ENCODE data around the gene APOC3. TPM values are rescaled to one million over a fixed set of nuclear protein-coding genes. Genes with fewer than 3 reads are reported as not detected.

The APOC3 gene
- total RNA-seq, 1 donor from 2014 or later = not detected

DNA sequence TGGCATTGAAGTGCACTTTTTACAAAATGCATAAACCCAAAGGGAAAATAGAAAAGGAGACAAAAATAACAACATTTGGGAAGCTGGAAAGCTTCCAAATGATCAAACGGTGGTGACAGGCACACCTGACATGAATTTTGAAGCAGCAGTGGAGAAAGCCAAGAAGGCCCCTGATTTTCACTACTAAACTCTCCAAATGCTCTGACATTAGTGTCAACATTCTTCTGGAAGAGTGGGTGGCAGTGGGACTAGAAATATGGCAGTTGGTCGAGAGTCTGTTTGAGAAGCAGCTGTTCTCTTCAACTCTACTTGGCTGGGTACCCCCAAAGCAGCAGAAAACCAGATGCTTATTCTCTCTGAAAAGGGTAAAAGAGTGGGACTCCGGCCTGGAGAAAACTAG lies 25.7 kb upstream of the APOC3 start:
- no peak for DNase-seq (ENCODE audit: low read depth, low spot score)

DNA sequence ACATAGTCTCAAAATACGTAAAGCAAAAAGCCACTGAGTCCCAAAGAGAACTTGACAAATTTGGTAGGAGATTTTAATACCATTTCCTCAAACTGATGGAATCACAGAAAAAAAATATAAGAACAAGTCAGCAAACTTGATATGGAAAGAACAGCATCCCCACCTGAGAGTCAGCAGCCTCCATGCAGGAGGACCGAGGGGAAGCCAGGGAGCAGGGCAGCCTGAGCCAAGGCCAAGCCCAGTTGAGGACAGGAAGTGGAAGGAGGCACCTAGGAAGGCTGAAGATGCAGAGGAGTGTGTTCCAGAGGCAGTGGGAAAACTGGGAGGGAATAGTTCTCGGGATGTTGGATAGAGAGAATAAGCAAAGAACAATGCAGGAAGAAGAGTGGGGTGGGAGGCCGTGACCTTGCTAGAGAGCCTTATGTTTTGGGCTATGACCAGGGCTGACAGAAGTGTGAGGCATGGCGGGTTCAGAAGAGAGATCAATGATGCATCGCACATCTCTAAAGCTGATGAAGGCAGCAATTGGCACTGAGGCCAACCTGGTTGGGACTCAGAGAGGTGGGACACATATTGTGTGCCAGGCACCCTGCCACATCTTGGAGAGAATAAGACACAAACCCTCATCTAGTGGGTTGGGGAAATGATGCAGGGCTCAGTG lies 22.0 kb upstream of the APOC3 start:
- no peak for DNase-seq (ENCODE audit: low read depth, low spot score)

- DNase-seq (ENCODE audit: low read depth, low spot score) = no peak
These were observed 21.2 kb upstream of the APOC3 start for GRCh38 chr11:116808262-116809175.

DNA sequence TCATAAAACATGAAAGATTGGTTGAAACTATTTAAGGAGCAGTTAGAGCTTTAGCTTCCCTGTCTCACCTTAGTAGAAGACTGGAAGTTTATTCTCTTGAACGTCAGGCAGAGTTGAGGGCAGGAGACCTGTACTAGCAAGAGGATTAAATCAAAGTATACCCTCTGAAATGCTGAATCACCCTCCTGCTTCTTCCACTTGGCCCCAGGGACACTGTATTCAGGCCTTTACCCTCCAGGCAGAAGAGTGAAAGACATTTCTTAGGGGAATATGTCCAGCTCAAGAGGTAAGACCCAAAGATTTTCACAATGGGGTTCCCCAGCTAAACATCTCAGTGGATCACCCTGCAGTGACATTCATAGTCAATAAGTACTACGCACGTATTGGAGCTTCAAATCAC lies 18.5 kb upstream of the APOC3 start:
- no peak for DNase-seq (ENCODE audit: low read depth, low spot score)

DNA sequence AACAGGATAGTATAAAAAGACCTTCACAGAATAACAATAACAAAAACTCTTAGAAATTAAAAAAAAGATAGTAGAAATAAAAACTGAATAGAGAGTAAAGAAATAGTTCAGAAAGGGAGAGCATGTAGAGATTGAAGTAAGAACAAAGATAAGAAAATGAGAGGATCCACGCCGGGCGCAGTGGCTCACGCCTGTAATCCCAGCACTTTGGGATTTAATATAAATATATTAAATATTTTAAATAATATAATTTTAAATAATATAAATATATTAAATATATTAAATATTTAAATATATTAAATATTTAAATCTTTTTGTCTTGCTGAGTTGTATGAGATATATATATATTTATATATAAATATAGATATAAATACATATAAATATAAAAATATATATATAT lies 17.6 kb upstream of the APOC3 start:
- DNase-seq (ENCODE audit: low read depth, low spot score) = no peak

GRCh38 chr11:116813170-116813569 lies 16.5 kb upstream of the APOC3 start:
- DNase-seq (ENCODE audit: low read depth, low spot score) = no peak

GRCh38 chr11:116813781-116814471 lies 15.8 kb upstream of the APOC3 start:
- DNase-seq (ENCODE audit: low read depth, low spot score) = no peak

GRCh38 chr11:116814502-116814901 lies 15.2 kb upstream of the APOC3 start:
- DNase-seq (ENCODE audit: low read depth, low spot score) = no peak

GRCh38 chr11:116819049-116819448 lies 10.7 kb upstream of the APOC3 start:
- no peak for DNase-seq (ENCODE audit: low read depth, low spot score)

DNA sequence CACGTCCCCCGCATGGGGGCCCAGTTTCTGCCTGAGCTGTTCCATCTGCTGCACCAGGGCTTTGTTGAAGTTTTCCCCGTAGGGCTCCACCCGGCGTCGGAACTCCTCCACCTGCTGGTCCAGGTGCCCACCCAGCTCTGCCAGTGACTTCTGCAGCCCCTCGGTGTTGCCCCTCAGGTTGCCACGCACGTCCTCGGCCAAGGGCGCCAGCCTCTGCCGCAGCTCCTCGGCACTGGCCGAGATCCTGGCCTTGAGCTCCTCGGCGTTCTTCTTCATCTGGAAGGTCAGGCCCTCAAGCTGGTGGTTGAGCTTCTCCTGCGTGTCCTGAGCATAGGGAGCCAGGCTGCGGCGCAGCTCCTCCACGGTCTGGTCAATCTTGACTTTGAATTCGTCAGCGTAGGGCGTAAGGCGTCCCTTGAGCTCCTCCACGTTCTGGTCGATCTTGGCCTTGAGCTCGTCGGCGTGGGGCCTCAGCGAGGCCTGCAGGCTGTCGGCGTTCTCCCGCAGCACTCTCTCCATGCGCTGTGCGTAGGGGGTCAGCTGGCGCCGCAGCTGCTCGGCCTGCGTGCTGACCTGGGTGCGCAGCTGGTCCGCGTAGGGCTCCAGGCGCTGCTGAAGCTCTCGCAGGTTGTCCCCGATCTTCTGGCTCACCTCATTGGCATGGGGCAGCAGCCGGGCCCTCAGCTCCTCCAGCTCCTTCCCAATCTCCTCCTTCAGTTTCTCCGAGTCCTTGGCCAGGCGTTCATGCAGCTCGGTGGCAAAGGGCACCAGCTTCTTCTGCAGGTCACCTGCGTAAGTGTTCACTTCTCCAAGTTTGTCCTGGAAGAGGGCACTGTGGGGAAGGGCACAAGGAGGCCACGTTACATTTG lies 8.4 kb upstream of the APOC3 start:
- no peak for DNase-seq (ENCODE audit: low read depth, low spot score)

DNA sequence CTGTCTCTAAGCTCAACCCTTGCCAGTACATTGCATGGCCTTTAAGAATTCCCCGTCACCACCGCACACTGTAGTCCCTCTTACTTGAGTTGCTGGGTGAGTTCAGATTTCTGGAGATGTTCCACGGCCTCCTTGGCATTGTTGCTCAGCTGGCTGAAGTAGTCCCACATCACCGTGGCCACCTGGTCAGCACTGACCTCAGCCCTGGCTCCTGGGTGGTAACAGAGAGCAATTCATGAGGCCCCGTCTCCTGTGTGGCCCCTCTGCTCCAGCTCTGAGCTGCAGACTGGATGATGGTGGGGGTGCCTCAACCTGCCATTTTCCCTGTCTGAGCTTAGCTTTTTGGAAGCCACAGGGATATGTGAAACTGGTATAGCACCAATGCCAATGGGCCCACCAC lies 7.1 kb upstream of the APOC3 start:
- no peak for DNase-seq (ENCODE audit: low read depth, low spot score)

DNA sequence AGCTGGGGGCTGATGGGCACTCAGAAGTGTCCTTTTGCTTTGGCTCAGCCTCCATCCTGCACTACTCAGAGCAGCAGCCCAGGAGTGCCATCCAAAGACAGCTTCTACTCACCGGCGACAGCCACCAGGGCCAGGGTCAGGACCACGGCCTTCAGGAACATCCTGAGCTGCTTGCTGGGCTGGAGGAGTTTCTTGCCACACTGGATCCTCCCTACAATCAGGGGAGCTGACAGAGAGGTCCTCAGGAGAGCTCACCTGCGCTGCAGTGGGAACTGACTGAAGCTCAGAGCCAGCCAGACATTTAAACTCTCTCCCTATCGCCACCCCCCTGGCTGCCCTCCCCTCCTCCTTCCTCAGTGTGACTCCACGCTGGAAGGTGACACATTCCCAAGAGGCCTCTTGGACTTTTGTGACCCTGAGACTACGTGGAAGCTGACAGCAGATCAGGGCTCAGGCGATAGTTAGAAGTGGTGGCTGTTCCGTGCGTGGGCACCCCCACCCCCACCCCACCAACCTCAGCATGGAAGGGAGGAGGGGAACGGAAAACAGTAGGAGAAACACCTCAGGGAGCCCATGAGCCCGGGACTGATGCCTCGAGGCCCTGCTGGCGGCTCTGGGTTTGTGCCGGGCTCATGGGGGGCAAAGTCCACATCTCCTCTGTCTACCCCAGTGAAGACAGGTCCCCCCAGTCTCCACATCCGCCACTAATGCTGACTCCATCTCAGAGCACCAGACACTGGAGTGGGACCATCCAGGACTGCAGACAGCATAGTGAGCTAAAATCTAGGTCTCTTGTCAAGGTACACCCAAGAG lies 6.5 kb upstream of the APOC3 start, which contains the start of gene APOA4:
TSS of gene APOA4 (minus strand) at position 274 of the 813 bp plus-strand sequence. CDS start at position 161, 113 bp downstream.
- no peak for DNase-seq (ENCODE audit: low read depth, low spot score)

DNA sequence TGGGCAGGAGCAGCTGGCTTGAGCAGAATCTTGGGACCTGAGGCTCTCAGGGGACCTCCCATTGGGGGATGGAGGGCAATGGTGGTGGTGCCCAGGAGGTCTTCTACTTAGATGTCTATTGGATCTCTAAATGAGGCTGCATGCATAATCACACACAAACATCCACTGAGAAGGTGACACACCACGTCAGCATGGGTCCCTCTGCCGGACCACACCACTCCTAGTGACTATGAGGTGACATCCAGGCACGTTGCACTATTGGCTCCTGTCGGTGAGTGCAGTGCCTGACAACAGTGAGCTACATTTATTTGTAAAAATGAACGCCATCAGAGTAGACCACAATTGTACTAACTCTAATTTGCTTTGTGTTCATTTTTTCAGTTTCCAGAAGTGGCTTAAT lies 4.3 kb upstream of the APOC3 start:
- DNase-seq (ENCODE audit: low read depth, low spot score) = no peak

- DNase-seq (ENCODE audit: low read depth, low spot score) = no peak
These were observed 3.6 kb upstream of the APOC3 start for GRCh38 chr11:116825854-116826750.

GRCh38 chr11:116826751-116827431 lies 2.8 kb upstream of the APOC3 start:
- DNase-seq (ENCODE audit: low read depth, low spot score) = no peak

DNA sequence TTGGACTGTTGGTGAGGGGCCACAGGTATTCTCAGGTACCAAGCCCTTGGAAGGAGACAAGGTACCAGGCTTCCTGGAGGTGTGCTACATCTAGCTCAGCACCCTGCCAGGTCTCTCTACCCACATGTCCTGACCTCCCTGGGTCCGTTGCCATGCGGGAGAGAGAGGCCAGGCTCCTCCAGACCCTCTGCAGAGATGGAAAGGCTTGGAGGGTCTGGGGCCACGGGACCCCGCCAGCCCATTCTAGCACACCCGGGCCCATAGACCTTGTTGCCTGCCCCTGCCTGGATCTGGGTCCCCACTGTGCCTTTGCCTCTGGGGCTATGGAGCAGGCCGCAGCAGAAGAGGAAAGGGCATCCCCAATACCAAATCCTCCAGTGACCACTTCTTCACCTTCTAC lies 2.2 kb upstream of the APOC3 start:
- DNase-seq (ENCODE audit: low read depth, low spot score) = no peak

- no peak for DNase-seq (ENCODE audit: low read depth, low spot score)
These were observed 829 bp upstream of the APOC3 start for GRCh38 chr11:116828632-116829524.

Data from pulmonary artery endothelial cell (primary cell).